ENCODE results near the gene SNUPN.
A peak's percentile ranks its signal among the peaks of the same experiment; 100 is the strongest.
"Not testable (repeated sequence)": the region's sequence is repeated elsewhere in the genome, so short reads cannot be mapped to it uniquely, and the experiment has no call there.

Gene SNUPN

GRCh38 chr15:75584121-75584520 lies 41.4 kb downstream of the SNUPN start:
- DNase-seq: peak in 4 of 56 donors; percentile 4 to 26 (median 14)

- no peak for DNase-seq
Measured at GRCh38 chr15:75583701-75584100, 41.8 kb downstream of the SNUPN start.

GRCh38 chr15:75582943-75583342 lies 42.6 kb downstream of the SNUPN start:
- DNase-seq: not testable (repeated sequence)

DNA sequence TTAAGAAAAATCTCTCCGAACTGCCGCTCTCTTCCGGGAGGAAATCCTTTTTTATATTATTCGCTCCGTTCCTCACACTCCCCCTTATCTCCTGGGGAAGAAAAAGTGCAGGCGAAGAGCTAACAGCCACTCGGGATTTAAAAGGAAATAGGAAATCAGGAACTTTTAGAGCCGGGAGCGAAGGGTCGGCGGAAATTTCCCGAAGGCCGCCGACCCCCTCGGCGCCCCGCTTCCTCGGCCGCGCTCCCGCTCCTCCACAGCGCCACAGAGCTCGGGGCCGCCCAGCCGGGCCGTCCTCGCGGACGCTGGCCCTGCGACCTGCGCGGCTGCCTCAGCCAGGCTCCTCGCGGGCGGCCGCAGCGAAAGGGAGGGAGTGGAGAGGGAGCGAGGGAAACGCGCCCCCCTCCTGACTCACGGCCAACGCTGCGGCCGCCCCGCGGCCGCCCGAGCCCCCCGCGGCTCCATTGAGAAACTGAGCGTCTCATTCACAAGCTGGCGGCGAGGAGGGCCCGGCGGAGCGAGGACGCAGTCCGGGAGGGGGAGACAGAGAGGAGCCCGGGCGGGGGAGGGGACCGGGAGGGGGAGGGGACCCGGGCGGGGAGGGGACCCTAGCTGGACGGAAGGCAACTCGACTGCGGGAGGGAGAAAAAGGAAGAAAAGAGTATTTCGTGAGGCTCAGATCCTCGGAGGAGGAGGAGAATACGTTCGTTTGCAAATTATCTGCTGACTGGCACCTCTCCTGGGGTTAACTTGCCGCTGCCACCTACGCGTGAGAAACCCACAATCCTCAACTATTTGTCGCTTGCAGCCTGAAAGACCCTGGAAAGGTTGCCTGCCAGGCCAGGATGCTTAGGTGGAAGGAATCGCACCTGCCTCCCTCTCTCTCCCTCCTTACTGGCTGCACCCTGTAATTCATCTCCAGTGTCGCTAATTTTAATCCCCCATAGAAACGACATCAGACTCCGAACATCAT lies 46.3 kb downstream of the SNUPN start, which contains the start of gene PTPN9:
TSS of gene PTPN9 (minus strand) at position 368 of the 973 bp plus-strand sequence. CDS start 539 bp downstream, outside the sequence.
- peak in 54 of 56 donors; percentile 29 to 85 (median 70) for DNase-seq

DNA sequence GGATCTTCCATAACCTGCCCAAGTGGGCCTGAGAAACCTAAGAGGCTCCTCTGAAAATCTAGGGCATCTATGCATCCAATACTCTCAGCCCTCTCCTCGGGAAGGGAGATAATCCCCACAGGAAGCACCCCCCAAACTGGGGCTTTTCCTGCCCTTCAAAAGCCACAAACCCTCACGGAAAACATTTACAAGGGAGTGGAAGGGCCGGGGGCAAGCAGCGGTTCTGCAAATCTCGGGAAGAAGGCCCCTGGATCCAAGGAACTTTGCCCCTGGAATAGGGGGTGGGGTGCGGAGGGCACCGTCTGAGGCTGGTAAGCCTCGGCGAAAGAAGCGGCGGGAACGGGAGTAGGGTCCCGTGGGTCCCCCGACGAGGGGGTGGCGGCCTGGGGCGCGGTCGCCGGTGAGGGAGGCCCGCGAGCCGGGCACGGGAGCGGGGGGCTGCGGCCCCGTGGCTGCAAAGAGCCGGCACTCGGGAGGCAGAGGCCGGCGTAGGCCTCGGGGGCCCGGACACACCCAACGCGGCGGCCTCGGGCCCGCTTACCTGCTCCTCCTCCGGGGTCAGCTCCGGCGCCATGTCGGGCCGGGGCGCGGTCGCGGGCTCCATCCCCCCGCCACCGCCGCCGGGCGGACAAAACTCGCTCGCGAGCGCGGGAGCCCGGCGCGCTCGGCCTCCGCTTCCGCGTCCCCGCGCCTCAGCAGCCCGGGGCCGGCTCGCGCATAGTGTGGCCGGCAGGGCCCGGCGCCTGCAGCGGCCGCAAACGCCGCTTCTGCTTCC lies 47.2 kb downstream of the SNUPN start:
- peak in 14 of 56 donors; percentile 25 to 56 (median 33) for DNase-seq

- peak in 10 of 56 donors; percentile 15 to 55 (median 20) for DNase-seq
Measured at GRCh38 chr15:75577401-75578172, 47.9 kb downstream of the SNUPN start.

GRCh38 chr15:75573648-75574384 lies 51.7 kb downstream of the SNUPN start:
- no peak for DNase-seq

GRCh38 chr15:75570126-75570845 lies 55.2 kb downstream of the SNUPN start:
- DNase-seq: no peak

DNA sequence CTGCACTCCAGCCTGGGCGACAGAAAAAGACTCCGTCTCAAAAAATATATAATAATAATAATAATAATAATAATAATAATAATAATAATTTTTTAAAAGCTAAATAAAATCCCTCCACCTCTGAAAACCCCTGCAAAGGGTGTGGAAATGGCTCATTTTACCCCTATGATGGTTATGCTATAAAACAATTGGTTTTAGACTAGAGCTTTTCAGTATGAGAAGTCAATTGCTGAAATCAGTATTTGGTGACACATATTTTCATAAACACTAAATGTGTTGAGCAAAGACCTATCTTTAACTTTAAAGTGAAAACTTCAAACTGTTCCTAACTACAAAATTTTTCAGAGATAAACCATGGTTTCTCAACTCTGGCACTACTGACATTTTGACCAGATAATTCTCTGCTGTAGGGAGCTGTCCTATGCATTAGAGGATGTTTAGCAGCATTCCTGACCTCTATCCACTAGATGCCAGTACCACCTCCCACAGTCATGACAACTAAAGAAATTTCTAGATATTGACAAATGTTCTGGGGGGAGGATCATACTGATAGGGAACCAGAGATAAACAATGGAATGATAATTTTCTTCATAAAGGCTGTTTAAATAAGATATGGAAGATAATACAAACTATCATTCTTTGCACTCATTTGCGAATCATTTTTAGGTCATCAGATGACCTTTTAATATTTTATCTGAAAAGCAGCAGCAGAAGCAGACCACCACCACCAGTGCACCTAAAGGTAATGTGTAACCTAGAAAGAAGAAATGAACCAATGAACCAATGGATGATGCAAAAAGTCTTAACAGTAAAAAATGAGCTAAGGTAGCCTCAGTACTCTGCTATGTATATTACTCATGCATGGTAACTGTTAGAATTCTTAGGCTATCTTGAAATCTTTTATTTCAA lies 60.2 kb downstream of the SNUPN start:
- DNase-seq: no peak

DNA sequence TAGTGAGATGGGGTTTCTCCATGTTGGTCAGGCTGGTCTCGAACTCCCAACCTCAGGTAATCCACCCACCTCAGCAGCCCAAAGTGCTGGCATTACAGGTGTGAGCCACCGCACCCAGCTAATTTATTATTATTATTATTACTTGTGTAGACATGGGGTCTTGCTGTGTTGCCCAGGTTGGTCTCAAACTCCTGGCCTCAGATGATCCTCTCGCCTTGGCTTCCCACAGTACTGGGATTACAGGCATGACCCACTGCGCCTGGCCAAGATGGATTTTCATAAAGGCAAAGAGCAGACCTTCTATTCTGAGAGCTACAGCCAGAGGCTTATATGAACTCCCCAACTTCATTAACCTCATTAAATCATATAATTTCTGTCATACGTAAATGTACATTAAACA lies 63.6 kb downstream of the SNUPN start:
- no peak for DNase-seq

GRCh38 chr15:75559360-75559759 lies 66.2 kb downstream of the SNUPN start:
- DNase-seq: not testable (repeated sequence)

DNA sequence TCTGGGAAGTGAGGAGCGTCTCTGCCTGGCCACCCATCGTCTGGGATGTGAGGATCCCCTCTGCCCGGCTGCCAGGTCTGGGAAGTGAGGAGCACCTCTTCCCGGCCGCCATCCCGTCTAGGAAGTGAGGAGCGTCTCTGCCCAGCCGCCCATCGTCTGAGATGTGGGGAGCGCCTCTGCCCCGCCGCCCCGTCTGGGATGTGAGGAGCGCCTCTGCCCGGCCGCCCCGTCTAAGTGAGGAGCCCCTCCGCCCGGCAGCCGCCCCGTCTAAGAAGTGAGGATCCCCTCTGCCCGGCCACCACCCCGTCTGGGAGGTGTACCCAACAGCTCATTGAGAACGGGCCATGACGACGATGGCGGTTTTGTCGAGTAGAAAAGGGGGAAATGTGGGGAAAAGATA lies 66.6 kb downstream of the SNUPN start:
- DNase-seq: not testable (repeated sequence)

DNA sequence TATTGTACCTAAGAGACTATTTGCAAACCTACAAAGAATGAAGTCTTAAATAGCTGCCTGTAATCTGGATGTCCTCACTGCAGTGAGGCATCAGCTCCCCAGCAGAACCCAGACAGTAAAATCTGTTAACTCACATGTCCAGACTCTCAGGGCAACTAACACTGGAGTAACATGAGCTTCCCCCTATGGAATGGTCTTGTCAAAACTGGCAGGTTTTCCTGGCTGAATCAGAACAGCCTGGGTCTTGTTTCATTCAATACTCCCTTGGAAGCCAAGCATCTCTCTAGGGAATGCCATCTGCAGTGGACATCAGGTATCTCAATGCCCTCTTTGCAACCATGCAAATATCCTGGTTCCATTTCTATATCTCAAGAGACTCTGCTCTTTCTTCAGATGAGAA lies 70.8 kb downstream of the SNUPN start:
- DNase-seq: no peak

GRCh38 chr15:75553659-75554058 lies 71.9 kb downstream of the SNUPN start:
- DNase-seq: no peak

GRCh38 chr15:75551091-75551490 lies 74.4 kb downstream of the SNUPN start:
- no peak for DNase-seq
